CD1c-positive myeloid dendritic cell (primary cell): ENCODE results near the gene DNM1L.

Experiments
- DNase-seq: peaks from one replicate; pipeline ENCODE4 v3.0.0-alpha.2; 2016; ENCODE audit errors: extremely low spot score

Gene DNM1L

DNA sequence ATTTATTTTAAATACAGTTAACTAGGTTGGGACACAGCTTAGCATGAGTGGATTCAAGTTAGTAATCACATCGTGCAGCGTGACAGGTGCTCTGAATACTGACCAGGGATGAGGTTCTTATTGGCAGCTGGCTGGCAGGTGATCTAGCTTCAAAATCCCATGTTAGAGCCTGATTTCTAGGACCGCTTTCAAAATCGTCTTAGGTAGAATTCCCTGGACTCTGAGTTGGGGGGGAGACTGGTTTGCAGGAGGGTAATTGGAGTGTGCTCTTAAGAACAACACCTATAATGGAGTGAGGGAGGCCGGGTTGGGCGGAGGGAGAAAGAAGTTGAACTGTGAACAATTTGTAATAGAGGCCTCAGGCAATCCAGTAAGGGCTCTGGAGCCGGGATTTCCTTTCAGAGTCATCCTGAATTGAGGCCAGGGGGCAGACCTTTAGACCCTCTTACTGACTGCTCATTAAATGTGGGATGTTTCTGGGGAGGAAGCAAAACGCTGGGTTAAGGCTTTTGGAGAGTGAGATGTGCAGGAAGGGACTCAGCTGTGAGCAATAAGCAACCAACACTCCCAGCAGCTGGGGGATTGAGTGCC is 77.5 kb downstream of the DNM1L start:
- no peak for DNase-seq

GRCh38 chr12:32757157-32757556 is 78.1 kb downstream of the DNM1L start:
- no peak for DNase-seq

DNA sequence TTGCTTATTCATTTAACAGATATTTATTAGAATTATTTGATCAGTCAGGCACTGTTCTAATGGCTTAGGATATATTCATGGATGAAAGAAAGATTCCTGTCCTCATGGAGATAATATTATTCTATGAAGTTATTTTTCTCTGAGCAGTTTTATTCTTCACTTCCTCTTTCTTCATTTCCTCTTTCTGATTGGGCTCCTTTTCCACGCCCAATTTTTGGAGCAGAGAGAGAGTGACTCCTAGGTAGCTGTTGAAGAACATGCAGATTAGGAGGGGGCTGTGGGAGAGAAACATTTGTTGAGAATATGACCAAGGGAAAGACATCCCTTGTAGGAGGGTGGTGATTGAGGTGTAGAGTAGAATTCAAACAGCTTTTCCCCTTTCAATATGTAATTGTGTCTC is 82.6 kb downstream of the DNM1L start:
- DNase-seq, result peak; percentile 63

- DNase-seq, result no peak
These were observed 86.8 kb downstream of the DNM1L start for GRCh38 chr12:32765906-32766305.

- DNase-seq, result no peak
These were observed 89.4 kb downstream of the DNM1L start for GRCh38 chr12:32768518-32768917.

DNA sequence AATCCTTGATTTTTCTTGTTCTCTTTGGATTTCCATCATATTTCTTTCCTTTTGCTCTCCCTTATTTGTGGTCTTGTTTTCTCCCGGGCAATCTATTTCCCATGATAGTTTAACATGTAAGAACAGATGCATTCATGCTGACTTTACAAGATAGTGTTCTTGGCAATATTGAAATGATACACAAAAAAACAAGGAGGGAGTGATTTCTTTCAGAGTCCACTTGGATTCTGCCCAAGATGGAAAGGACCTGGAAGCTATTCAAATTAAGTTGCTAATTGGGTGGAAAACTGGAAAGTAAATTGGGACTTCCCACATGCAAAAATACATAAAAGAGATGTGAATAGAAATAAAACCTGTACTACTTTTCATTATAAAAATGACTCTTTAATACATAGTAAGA is 91.0 kb downstream of the DNM1L start:
- DNase-seq, result no peak

- DNase-seq, result no peak
These were observed 94.6 kb downstream of the DNM1L start for GRCh38 chr12:32773691-32774090.

- no peak for DNase-seq
These were observed 97.2 kb downstream of the DNM1L start for GRCh38 chr12:32776258-32776657.

DNA sequence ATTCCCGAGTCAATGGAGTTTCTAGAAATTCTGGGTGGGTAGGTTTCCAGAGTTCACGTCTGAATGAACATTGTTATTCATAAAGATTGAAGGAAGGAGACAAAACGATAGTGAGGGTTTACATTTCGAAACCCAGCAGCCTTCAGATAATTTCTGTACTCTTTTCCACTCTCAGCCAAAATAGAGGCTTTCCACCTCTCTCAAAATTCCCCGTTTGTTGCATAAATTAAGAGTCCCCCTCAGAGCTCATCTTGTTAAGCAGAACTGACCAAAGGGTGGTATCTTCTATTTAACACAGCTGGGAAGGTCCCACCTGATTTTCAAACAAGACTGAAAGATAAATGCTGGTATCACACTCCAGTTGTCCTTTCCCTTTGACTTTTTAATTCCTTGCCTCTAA is 98.1 kb downstream of the DNM1L start:
- DNase-seq, result no peak

DNA sequence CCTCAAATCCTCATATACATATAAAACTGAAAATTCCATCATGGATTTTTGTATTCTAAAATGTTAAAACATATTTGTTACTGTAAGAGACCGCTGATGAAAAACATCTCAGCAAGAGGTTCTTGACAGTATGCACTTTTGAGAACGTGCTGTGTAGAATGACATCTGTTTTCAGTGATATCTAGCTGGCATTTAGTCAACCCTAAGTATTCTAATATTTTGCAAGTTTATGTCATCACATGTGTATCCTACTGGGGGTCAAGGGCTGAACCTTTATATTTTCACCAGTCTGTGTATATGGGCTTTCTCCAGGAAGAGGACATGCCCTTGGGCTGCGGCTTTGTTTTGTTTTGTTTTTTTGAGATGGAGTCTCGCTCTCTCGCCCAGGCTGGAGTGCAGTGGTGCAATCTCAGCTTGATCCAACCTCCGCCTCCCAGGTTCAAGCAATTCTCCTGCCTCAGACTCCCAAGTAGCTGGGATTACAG is 98.6 kb downstream of the DNM1L start:
- DNase-seq, result no peak

DNA sequence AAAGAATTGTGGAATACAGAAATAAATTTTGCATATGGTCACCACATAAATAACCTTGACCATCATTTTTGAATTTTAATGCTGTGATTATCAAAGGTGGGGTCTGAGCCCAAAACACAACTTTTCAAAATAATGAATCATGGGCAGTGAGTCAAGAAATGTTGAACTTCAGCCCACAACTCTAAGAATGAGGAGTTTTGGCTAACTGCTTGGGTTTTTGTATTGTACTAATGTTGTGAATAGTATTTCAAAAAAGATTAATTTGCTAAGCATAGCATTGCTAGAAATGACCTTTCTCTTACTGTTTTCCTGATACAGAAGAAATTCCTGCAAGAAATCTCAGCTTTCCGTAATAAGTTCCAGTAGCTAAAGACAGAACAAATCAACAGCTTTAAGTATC is 101.0 kb downstream of the DNM1L start:
- DNase-seq, result no peak

DNA sequence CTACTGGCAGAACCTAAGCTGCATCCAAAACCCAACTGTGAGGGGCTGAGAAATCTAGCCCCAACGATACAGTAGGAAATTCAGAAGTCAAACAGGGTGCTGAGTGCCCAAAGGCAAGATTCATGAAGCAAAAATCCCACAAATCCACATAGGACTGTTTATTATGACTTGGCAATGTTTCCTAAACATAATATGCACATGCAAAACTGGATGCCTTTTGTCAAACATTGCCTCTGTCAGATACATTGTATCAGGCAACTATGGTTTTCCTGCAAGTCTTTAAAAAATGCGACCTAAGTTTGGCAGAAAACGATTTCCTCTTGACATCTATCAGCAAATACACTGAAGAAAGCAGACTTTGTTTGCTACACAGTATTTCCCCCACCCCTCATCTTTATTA is 103.9 kb downstream of the DNM1L start:
- no peak for DNase-seq

DNA sequence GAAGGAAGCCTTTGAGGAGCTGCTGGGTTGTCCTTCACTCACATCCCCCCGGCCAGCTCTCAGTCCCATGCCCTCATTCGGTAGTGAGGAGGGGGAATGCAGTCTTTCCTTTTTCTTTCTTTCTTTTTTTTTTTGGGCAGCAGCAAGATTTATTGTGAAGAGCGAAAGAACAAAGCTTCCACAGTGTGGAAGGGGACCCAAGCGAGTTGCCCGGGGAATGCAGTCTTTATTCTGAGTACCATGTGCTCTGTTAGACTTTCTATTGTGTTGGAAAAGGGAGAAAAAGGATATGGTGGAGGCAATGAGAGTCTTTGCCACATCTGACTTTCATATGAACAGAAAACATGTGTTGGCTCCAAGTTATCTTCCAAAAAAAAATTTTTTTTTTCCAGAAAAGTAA is 106.5 kb downstream of the DNM1L start:
- DNase-seq, result no peak

GRCh38 chr12:32788405-32788804 is 109.3 kb downstream of the DNM1L start:
- DNase-seq, result no peak

DNA sequence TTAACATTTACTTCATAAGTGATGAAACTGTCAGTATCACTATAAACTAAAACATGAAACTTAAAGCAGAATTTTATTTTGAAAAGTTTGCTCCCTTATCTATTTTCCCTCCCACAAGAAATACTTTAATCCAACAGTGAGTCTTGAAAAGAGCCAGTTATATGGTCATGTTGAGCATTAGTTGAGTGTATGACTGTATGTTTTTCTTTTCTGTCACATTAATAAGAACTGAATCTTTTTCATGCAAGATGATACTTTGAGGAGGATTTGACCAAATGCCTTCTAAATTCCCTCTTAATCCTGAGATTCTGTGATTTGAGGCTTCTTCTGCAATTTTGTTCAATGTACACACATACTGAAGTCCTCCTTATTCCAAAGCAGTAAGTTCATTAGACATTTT is 110.3 kb downstream of the DNM1L start:
- DNase-seq, result no peak

- DNase-seq, result no peak
These were observed 110.8 kb downstream of the DNM1L start for GRCh38 chr12:32789916-32790315.

- DNase-seq, result no peak
These were observed 115.2 kb downstream of the DNM1L start for GRCh38 chr12:32794281-32794680.
